ENCODE results near the gene SRGAP3.

Gene SRGAP3

GRCh38 chr3:9253327-9253726 is 3.9 kb upstream of the SRGAP3 start:
- no peak for DNase-seq (ENCODE audit: low spot score)

- DNase-seq (ENCODE audit: low spot score), result no peak
These were observed 1.8 kb upstream of the SRGAP3 start for GRCh38 chr3:9251055-9251786.

GRCh38 chr3:9250236-9250635 is 790 bp upstream of the SRGAP3 start:
- peak; percentile 40 for DNase-seq (ENCODE audit: low spot score)

GRCh38 chr3:9248522-9249271 is 749 bp downstream of the SRGAP3 start:
- peak; percentile 33 for DNase-seq (ENCODE audit: low spot score)

GRCh38 chr3:9247941-9248521 is 1.4 kb downstream of the SRGAP3 start:
- peak; percentile 21 for DNase-seq (ENCODE audit: low spot score)

- DNase-seq (ENCODE audit: low spot score), result peak; percentile 23
These were observed 2.0 kb downstream of the SRGAP3 start for GRCh38 chr3:9247361-9247940.

GRCh38 chr3:9246189-9246588 is 3.3 kb downstream of the SRGAP3 start:
- no peak for DNase-seq (ENCODE audit: low spot score)

- no peak for DNase-seq (ENCODE audit: low spot score)
These were observed 4.8 kb downstream of the SRGAP3 start for GRCh38 chr3:9244495-9245183.

- no peak for DNase-seq (ENCODE audit: low spot score)
These were observed 7.5 kb downstream of the SRGAP3 start for GRCh38 chr3:9241956-9242355.

GRCh38 chr3:9239680-9240079 is 9.8 kb downstream of the SRGAP3 start:
- DNase-seq (ENCODE audit: low spot score), result no peak

- DNase-seq (ENCODE audit: low spot score), result peak; percentile 20
These were observed 10.6 kb downstream of the SRGAP3 start for GRCh38 chr3:9238721-9239295.

GRCh38 chr3:9238276-9238675 is 11.2 kb downstream of the SRGAP3 start:
- no peak for DNase-seq (ENCODE audit: low spot score)

GRCh38 chr3:9233814-9234600 is 15.4 kb downstream of the SRGAP3 start:
- DNase-seq (ENCODE audit: low spot score), result no peak

GRCh38 chr3:9233101-9233500 is 16.3 kb downstream of the SRGAP3 start:
- DNase-seq (ENCODE audit: low spot score), result no peak

- DNase-seq (ENCODE audit: low spot score), result no peak
These were observed 17.5 kb downstream of the SRGAP3 start for GRCh38 chr3:9231937-9232336.

- DNase-seq (ENCODE audit: low spot score), result peak; percentile 48
These were observed 18.0 kb downstream of the SRGAP3 start for GRCh38 chr3:9231471-9231870.

- DNase-seq (ENCODE audit: low spot score), result peak; percentile 71
These were observed 18.4 kb downstream of the SRGAP3 start for GRCh38 chr3:9231006-9231405.

- no peak for DNase-seq (ENCODE audit: low spot score)
These were observed 18.9 kb downstream of the SRGAP3 start for GRCh38 chr3:9230596-9230995.

GRCh38 chr3:9229879-9230278 is 19.6 kb downstream of the SRGAP3 start:
- DNase-seq (ENCODE audit: low spot score), result no peak

- DNase-seq (ENCODE audit: low spot score), result no peak
These were observed 20.1 kb downstream of the SRGAP3 start for GRCh38 chr3:9229325-9229724.

GRCh38 chr3:9226326-9226725 is 23.1 kb downstream of the SRGAP3 start:
- DNase-seq (ENCODE audit: low spot score), result no peak

All from globus pallidus (tissue), 1 donor.